HuH-7 (cell line): ENCODE data around the gene ECPAS.
"Not testable (repeated sequence)": the region's sequence is repeated elsewhere in the genome, so short reads cannot be mapped to it uniquely, and the experiment has no call there.

Experiments used
- DNase-seq: peaks from one replicate; pipeline ENCODE4 v3.0.0; 2011; ENCODE audit warnings: low spot score

Gene ECPAS

GRCh38 chr9:111412280-111412679, 71.9 kb downstream of the ECPAS start:
- DNase-seq: no peak

- no peak for DNase-seq
Measured at GRCh38 chr9:111411266-111411665, 72.9 kb downstream of the ECPAS start.

GRCh38 chr9:111407813-111408212, 76.4 kb downstream of the ECPAS start:
- DNase-seq: no peak

- DNase-seq: no peak
Measured at GRCh38 chr9:111405701-111406100, 78.5 kb downstream of the ECPAS start.

- DNase-seq: not testable (repeated sequence)
Measured at GRCh38 chr9:111401486-111401885, 82.7 kb downstream of the ECPAS start.

- DNase-seq: no peak
Measured at GRCh38 chr9:111400564-111400898, 83.7 kb downstream of the ECPAS start.

- DNase-seq: peak; percentile 42
Measured at GRCh38 chr9:111399772-111400563, 84.2 kb downstream of the ECPAS start.

GRCh38 chr9:111399211-111399739, 84.9 kb downstream of the ECPAS start:
- no peak for DNase-seq

- no peak for DNase-seq
Measured at GRCh38 chr9:111393971-111394370, 90.2 kb downstream of the ECPAS start.

GRCh38 chr9:111389406-111389805, 94.8 kb downstream of the ECPAS start:
- DNase-seq: no peak

GRCh38 chr9:111386386-111386785, 97.8 kb downstream of the ECPAS start:
- DNase-seq: no peak

- DNase-seq: no peak
Measured at GRCh38 chr9:111381006-111381405, 103.2 kb downstream of the ECPAS start.

GRCh38 chr9:111375817-111376564, 108.2 kb downstream of the ECPAS start:
- no peak for DNase-seq

GRCh38 chr9:111375062-111375461, 109.1 kb downstream of the ECPAS start:
- DNase-seq: no peak

- DNase-seq: no peak
Measured at GRCh38 chr9:111372297-111372696, 111.9 kb downstream of the ECPAS start.

GRCh38 chr9:111366978-111367377, 117.2 kb downstream of the ECPAS start:
- no peak for DNase-seq

- no peak for DNase-seq
Measured at GRCh38 chr9:111362526-111362925, 121.7 kb downstream of the ECPAS start.

- no peak for DNase-seq
Measured at GRCh38 chr9:111360881-111361280, 123.3 kb downstream of the ECPAS start.

- DNase-seq: no peak
Measured at GRCh38 chr9:111356481-111357244, 127.5 kb downstream of the ECPAS start.

- DNase-seq: peak; percentile 20
Measured at GRCh38 chr9:111352545-111352944, 131.6 kb downstream of the ECPAS start.

GRCh38 chr9:111350556-111350955, 133.6 kb downstream of the ECPAS start:
- DNase-seq: no peak

GRCh38 chr9:111349766-111350165, 134.4 kb downstream of the ECPAS start:
- peak; percentile 30 for DNase-seq
